Fibroblast of mammary gland (primary cell): Measurements from ENCODE around the gene NCAM2.

Experiments
- DNase-seq: peaks from one replicate; pipeline ENCODE4 v3.0.0-alpha.2; 2010; ENCODE audit warnings: low read depth
- H3K4me3 ChIP-seq: 2 replicates; pipeline ENCODE4 v1.5.1; 2011; ENCODE audit warnings: low read depth, mild to moderate bottlenecking, low read length, moderate library complexity; ENCODE audit not compliant: control insufficient read depth
- TF ChIP-seq, protein P1 (sequence below): conservative IDR thresholded peaks from 2 replicates; pipeline ENCODE4 v1.5.1; 2011; ENCODE audit warnings: low read depth, low read length, inconsistent platforms; ENCODE audit not compliant: control insufficient read depth, insufficient read depth

The NCAM2 gene

DNA sequence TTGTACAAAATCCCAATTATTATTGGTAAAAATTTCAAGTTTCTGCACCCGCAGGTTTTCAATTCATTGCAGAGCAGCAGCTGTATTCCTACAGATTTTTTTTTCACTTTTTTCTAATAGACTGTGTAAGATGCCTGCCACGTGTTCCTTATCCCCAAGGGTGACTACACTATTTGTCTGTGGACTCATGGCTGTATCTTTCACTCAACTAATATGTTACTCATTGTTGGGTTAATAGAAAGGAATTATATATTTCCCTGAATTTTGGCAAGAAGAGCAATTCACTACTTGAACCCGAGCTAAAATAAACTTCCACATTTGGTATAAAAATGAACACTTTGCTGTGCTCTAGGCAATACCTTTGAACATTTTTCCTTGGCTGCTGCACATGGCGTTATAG lies 158.7 kb downstream of the NCAM2 start:
- H3K4me3 ChIP-seq = no peak overlapping the region
- TF ChIP-seq, protein P1, sequence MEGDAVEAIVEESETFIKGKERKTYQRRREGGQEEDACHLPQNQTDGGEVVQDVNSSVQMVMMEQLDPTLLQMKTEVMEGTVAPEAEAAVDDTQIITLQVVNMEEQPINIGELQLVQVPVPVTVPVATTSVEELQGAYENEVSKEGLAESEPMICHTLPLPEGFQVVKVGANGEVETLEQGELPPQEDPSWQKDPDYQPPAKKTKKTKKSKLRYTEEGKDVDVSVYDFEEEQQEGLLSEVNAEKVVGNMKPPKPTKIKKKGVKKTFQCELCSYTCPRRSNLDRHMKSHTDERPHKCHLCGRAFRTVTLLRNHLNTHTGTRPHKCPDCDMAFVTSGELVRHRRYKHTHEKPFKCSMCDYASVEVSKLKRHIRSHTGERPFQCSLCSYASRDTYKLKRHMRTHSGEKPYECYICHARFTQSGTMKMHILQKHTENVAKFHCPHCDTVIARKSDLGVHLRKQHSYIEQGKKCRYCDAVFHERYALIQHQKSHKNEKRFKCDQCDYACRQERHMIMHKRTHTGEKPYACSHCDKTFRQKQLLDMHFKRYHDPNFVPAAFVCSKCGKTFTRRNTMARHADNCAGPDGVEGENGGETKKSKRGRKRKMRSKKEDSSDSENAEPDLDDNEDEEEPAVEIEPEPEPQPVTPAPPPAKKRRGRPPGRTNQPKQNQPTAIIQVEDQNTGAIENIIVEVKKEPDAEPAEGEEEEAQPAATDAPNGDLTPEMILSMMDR = no peak
- peak; percentile 59 for DNase-seq

DNA sequence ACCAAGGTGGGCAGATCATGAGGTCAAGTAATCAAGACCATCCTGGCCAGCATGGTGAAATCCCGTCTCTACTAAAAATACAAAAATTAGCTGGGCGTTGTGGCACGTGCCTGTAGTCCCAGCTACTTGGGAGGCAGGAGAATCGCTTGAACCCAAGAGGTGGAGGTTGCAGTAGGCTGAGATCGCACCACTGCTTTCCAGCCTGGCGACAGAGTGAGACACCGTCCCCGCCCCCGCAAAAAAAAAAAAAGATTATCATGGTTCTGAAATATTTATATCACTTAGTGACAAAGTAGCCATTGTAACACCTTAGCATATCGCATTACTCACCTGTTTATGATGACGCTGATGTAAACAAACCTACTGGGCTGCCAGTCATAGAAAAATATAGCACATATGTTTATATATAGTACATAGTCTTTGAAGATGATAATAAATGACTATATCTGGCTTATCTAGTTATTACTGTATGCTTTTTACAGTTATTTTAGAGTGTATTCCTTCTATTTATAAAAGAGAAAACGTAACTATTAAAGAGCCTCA lies 160.2 kb downstream of the NCAM2 start:
- no peak for DNase-seq
- TF ChIP-seq, protein P1 = no peak
- H3K4me3 ChIP-seq = no peak overlapping the region

DNA sequence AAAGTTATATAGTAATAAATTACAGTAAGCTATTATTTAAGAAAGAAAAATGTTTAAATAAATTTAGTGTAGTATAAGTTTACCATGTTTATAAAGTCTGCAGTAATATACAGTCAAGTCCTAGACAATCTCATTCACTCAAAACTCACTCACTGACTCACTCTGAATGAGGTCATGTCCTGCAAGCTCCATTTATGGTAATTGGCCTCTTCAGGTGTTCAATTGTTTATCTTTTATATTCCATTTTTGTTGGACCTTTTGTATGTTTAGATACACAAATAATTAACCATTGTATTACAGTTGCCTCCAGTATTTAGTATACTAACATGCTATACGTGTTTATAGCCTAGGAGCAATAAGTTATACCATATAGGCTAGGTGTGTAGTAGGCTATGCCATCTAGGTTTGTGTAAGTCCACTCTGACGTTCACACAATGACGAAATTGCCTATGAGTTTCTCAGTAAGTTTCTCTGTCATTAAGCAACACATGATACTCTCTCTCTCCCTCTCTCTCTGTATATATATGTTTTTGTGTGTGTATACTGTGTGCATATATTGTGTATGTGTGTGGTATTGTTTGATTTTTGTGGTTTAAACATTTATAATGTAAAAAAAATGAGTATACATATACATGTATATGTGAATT lies 161.2 kb downstream of the NCAM2 start:
- TF ChIP-seq, protein P1 = no peak
- DNase-seq = peak; percentile 23

DNA sequence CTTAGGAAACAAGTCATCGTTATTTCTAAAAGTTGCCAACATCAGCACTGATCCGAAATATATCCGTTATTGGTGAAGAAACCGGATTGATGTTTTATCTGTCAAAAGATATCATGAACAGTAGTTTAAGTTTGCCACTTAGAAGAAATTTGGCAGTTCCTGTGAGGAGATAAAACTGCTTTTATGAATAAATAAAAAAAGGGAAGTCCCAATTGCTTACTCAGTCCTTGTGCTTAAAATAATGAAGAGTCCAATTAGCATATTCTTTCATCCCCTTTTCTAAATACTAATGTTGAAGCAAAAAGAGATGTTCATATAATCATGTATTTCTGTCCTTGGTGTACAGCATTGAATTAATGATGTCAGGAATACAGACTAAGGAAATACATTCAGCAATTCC lies 164.6 kb downstream of the NCAM2 start:
- H3K4me3 ChIP-seq = no peak overlapping the region
- TF ChIP-seq, protein P1 = no peak
- DNase-seq = no peak

More for the DNA sequence above, 161.2 kb downstream of the NCAM2 start:
- no peak overlapping the region for H3K4me3 ChIP-seq

DNA sequence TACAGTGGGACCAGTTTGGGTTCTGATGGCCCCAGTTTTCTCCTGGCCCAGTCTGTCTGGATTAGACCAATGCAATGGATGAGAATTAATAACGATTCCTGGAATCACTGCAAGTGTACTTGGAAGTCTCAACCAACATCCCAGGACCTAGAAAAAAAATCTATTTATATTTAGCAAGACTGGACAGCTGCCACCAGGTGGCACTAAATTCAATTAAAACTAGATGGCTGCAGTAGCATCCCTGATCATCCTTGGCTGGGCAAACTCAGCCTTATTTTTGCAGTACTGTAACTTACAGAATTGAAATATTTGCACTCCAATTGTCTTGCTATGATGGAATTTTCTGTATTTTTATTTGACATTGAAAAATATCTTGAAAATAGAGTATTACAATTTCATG lies 165.7 kb downstream of the NCAM2 start:
- TF ChIP-seq, protein P1 = peak; percentile 60
- H3K4me3 ChIP-seq = no peak overlapping the region
- peak; percentile 80 for DNase-seq

DNA sequence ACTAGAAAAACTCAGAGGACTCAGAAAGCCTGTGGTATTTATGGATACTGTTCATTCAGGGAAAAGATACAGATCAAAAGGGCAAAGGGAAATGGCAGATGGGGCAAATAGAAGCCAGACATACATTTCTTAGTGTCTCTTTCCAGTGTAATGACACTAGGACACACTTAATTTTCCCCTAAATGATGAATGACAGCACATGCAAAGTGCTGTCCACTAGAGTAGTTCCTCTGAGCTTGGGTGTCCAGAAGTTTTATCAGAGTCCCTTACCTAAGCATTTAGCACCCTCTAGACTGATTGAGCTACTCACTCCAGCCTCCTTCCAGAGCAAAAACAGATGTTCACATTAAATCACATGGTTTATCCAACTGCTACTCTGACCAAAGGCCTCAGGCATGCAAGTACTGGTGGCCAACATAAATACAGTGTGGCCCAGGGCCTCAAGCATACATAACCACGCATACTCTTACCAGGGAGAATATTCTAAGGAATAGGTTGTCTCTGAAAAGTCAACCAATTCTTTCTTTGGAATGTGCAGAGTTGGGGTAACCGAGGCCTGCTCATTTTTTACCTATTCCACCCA lies 166.9 kb downstream of the NCAM2 start:
- DNase-seq = peak; percentile 94
- no peak overlapping the region for H3K4me3 ChIP-seq
- TF ChIP-seq, protein P1 = no peak
